HG03460 (cell line): ENCODE data around the gene SCYL1.
"Not testable (repeated sequence)": the region's sequence is repeated elsewhere in the genome, so short reads cannot be mapped to it uniquely, and the experiment has no call there.

Source experiments
- ATAC-seq: cut with Tn5 transposase; IDR thresholded peaks from one replicate; pipeline ENCODE4 v1.9.1; 2021; ENCODE audit not compliant: unreplicated experiment

SCYL1 gene

DNA sequence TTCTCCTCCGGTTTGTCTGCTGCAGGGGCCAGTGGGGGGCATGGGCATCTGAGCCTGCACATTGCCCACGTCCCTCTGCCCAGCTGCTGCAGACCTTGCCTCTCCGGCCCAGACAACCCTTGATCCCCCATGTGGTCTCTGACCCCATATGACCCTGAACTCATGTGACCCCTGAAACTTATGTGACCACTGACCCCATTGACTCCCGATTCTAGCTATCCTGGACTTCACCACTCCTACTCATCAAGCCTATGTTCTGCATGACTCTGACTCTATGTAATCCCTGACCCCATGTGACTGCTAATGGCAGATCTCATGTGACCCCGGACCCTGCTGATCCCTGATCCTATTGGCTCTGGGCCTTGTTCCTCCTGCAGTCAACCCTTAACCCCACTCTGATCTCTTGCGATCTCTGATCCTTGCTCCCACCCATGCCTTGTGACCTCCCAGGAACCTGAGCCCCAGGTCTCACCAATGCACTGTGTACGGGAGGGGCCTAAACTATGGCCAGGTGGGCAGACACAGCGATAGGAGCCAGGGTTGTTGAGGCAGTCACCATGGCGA, 27.6 kb downstream of the SCYL1 start:
- ATAC-seq = no peak

GRCh38 chr11:65553301-65554001, 28.6 kb downstream of the SCYL1 start:
- no peak for ATAC-seq

DNA sequence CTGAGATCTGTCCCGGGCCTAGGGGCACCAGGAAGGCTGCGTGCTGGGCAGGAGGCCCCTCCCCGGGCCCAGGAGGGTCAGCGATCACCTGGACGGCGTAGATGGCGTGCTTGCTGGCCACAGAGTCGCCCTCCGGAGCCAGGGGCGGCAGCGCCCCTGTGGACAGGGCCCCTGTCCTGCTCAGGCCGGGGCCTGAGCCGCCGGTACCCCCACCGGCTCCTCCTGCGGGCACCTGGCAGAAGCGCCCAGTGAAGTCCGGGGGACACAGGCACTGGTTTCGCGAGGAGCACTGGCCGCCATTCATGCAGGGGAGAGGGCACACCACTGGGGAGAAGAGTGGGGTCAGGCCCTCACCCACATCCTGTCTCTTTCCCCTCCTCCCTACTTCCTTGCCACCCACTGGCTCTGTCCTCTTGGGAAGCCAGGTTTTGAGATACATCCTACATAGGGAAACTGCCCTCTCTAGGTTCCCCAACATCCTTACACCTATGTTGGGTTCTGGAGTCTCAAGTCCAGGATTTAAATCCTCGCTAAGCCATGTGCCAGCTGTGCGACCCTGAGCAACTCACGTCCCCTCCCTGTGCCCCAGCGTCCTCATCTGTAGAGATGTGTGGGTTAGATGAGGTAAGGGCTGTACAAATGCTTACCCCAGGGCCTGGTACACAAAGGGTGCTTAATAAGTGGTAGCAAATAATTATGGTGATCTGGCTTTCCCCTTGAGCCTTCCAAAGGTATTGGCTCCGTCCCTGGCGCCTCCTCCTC, 29.4 kb downstream of the SCYL1 start:
- no peak for ATAC-seq

DNA sequence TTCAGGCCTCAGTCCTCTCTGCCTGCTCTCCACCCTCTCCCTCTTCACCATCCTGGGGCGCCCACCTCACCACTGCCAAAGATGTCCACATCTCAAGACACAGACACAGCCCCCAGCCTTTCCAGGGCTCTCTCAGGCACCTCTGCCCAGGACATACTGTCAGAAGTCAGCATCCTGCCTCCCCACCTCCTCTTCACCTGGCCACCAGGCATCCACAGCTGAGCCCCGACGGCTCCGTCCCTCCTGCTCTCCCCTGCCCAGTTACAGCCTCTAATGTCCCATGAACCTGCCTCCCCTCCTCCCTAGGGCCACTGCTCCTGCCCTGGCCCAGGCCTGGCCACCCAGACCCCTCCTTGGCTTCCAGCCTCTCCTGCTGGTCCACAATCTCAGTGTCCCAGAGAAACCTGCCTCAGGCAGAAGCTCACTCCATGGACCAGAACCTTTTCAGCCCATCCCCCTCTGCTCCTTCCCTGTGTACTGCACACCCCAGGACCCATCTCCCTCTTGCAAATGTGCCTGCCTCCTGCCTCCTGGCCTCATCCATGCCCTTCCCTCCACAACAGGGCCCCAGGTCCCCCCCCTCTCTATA, 30.1 kb downstream of the SCYL1 start:
- no peak for ATAC-seq

- no peak for ATAC-seq
Observed at GRCh38 chr11:65555693-65556231, 30.9 kb downstream of the SCYL1 start.

DNA sequence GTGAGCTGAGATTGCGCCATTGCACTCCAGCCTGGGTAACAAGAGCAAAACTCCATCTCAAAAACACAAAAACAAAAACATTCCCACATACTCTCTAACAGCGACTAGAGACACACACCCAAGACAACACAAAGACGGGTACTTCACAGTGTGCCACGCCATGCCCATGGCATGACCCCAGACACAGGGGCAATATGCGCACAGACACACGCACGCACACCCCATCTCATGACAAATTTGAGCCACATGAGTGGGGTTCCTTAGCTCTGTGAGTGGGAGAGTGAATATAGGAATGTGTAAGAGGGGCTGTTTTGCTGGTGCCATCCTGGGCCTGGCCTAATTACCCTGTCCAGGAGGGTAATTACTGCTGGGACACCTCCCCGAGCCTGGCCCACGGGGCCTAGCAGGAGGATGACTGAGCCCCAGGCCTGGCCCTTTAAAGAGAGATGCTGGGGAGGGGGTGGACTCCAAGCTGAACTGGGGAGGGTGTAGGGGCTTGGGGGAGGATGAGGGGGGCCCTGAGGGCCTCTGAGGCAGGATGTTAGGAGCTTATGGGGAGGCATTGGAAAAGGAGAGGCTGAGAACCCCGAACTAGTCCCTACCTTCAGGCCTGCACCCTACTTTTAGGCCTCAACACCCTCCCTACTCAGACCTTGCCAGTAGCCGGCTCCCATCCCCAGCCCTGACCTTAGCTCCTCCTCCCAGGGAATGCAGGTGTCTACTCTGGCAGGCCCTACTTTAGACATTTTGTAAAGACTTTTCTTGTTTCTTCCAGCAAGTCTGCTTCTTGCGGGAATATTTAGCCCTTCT, 31.8 kb downstream of the SCYL1 start:
- ATAC-seq = no peak

GRCh38 chr11:65557280-65558001, 32.6 kb downstream of the SCYL1 start:
- no peak for ATAC-seq

- ATAC-seq = no peak
Observed at GRCh38 chr11:65558002-65558929, 33.4 kb downstream of the SCYL1 start, which contains the start of gene LTBP3. LTBP3 (minus strand) TSS chr11:65558359; CDS start chr11:65557959, 400 bp downstream.

DNA sequence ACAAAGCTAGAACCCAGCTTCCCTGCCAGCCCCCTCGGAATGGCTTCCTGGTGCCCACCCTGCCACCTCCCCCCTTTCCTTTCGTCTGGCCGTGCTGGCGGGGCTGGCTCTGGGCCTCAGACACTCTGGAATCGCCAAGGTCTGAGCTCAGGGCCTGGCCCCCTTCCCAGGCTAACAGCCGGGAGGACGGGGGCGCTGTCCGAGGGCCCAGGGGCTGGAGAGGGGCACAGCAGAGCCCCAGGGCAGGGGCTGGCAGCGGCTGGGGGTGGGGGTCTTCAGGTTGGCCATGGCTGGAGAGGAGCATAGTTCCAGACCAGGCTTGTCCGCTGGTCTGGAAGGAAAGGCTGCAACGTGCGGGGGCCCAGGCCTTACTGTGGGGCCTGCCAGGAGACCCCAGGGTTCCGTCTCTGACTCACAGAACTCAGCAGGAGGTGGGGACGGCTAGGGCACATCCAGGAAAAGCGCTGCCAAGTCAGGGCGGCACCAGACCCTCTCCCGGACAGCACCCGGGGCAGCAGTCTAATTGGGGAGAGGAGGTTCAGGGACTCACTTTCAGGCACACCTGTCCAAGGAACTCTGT, 34.1 kb downstream of the SCYL1 start:
- ATAC-seq = no peak

- ATAC-seq = no peak
Observed at GRCh38 chr11:65559535-65559934, 34.7 kb downstream of the SCYL1 start.

DNA sequence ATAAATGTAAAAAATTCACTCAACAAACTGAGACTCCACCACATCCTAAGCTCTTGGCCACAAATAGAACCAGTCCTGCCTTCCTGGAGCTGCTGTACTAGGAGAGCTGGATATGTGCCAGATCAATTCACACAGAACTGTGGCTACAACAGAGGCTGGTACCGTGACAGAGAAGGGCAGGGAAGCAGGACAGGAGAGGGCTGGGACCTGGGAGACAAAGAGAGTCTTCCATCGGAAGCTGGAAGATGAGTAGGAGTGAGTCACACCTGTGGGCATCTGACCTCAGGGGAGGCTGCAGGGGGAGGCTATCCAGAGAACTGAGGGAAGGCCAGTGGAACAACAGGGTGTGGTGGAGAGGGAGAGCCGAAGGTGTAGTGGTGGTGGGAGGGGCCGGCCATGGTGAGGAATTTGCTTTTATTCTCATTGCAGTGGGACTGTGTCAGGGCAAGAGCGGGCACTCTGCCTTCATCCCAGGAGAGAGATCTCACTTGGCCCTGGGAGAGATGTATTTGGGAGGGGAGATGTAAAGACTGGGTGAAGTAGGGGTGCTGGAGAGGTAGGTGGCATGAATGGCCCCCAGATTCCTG, 35.2 kb downstream of the SCYL1 start:
- ATAC-seq = no peak

DNA sequence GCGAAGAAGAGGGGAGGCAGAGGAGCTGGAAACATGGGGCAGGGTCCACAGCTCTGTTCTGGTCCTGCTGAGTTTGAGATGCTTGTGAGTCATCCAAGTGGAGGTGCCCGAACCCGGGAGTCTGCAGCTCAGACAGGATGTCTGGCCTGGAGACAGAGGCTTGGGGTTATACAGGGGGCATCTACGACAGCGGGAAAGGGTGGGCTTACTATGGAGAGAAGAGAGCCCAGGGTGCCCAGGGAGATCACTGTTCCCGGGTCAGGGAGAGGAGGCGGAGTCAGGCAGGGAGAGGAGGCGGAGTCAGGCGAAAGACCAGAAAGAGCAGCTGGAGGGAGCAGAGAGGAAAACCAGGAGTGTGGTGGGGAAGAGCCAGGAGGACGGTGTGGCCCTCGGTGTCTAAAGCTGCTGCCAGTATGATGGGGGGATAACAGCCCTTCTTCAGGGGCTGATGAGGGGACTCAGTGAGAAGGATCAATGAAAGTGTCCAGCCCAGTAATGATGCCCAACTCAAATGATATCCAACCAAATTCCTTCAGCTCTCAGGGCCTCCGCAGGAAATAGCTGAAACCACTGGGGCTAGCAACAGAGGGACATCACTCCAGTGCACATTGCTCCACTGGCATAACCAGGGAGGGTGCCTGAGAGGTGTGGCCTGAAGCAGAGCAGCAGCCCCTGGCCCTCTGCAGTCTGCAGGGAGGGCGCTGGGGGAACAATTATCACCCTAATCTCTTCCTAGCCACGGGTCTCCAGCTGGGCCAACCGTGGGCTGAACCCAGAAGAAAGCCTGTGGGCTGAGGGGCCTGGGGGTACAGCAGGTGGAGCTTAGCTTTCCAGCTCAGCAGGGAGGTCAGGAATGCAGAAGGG, 35.9 kb downstream of the SCYL1 start:
- no peak for ATAC-seq

DNA sequence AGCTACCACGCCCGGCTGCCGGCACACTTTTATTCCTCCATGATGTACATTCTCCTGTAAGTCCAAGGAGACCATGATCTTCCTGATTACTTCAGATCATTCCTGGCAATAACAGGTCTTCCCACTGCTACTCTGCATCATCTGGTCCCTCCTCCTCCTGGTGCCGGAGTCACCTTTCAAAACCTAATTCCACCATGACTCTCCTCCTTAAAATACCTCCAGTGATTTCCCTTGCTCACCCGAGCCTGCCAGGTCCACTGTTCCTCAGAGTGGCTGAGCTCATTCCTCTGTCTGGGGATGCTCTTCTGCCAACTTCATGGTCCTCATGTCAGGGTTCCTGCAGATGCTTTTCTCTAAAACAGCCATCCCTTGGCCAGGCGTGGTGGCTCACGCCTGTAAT, 37.1 kb downstream of the SCYL1 start:
- no peak for ATAC-seq

GRCh38 chr11:65562788-65563187, 37.9 kb downstream of the SCYL1 start:
- no peak for ATAC-seq

DNA sequence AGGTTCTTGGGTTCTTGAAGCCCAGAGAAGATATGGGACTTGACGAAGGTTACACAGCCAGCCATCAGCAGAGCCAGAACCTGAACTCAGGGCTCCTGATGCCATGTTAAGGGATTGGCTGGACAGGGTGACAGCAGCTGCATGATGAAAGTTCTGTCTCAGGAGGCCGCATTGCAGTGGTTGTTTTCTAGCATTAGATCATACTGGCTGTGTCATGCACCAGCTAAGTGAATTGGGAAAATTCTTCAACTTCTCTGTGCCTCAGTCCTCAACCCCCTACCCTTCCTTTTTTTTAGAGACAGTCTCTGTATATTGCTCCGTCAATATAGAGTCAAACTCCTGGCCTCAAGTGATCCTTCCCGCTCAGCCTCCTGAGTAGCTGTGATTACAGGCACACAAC, 38.7 kb downstream of the SCYL1 start:
- ATAC-seq = no peak

DNA sequence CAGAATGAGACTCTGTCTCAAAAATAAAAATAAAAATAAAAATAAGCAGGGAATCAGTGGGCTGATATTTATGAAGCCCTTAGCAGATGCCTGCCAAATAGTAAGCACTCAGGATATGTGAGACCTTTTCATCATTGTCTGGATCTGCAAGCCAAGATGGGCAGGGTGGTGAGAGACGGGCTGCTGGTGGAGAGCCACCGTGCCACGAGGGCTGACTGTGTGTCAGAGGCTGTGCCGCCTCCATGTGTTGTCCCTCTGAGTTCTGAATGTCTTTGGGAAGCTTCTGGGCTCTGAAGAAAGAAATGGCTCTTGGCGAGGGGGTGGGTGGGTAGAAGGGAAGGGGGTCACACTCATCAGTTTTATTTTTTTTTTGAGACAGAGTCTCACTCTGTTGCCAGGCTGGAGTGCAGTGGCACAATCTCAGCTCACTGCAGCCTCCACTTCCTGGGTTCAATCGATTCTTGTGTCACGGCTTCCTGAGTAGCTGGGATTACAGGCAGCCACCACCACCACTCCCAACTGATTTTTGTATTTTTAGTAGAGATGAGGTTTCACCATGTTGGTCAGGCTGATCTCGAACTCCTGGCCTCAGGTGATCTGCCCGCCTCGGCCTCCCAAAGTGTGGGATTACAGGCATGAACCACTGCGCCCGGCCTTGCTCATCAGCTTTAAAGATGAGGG, 40.1 kb downstream of the SCYL1 start:
- ATAC-seq = not testable (repeated sequence)
